Endothelial cell of umbilical vein (primary cell): ENCODE measurements around the gene ERBB2. TPM values are rescaled to one million over a fixed set of nuclear protein-coding genes. Genes with fewer than 3 reads are reported as not detected.

ENCODE experiments used
- BruUV-seq: library from RNA; stranded (reverse); fragments of 400-500 nt; replicated peaks from 2 replicates; lab custom pipeline; 2021; lab: Mats Ljungman, UMichigan
- CTCF ChIA-PET: fragments of 300-600, 350-600 bp; sonication (Branson Sonifier 250); formaldehyde crosslinking; loops from one replicate; lab custom pipeline; 2021; ENCODE audit warnings: antibody characterized with exemption, inconsistent platforms; lab: Charles Lee
- POLR2A ChIA-PET: fragments of 300-600, 350-600 bp; sonication (Branson Sonifier 250); formaldehyde crosslinking; loops from one replicate; lab custom pipeline; 2021; ENCODE audit warnings: antibody characterized with exemption, inconsistent platforms; lab: Charles Lee
- DNase-seq: peaks from one replicate; pipeline ENCODE4 v3.0.0-alpha.2; 2011; ENCODE audit warnings: low read depth, low spot score
- FAIRE-seq: peaks from 2 replicates; lab custom pipeline; 2011; peaks lifted over from hg19 to GRCh38; lab: Jason Lieb, UNC
- H2AFZ ChIP-seq: 2 replicates; pipeline ENCODE4 v1.6.0; 2012; ENCODE audit warnings: low read depth, low read length, control low read depth, inconsistent platforms
- H3K27ac ChIP-seq: 2 replicates; pipeline ENCODE4 v1.5.1; 2011; ENCODE audit warnings: low read depth, mild to moderate bottlenecking, control low read depth, low read length, moderate library complexity; ENCODE audit not compliant: insufficient read depth
- H3K27me3 ChIP-seq, 2 experiments: 2 replicates each; pipeline versions ENCODE4 v1.6.0 to v1.6.1; 2011; ENCODE audit warnings: low read length in 2 of 2, mixed read lengths in 1 of 2; ENCODE audit not compliant: control insufficient read depth in 2 of 2, insufficient read depth in 2 of 2
- H3K36me3 ChIP-seq, 2 experiments: 2 replicates in 1 of 2; 3 replicates in 1 of 2; pipeline ENCODE4 v1.5.1; 2011; ENCODE audit warnings: low read length in 2 of 2, mild to moderate bottlenecking in 1 of 2, moderate library complexity in 1 of 2; ENCODE audit not compliant: control insufficient read depth in 2 of 2, insufficient read depth in 2 of 2; ENCODE audit errors: extremely low read depth in 1 of 2
- H3K4me1 ChIP-seq: 3 replicates; pipeline ENCODE4 v1.5.1; 2011; ENCODE audit warnings: mild to moderate bottlenecking, low read length; ENCODE audit not compliant: control insufficient read depth, insufficient read depth; ENCODE audit errors: extremely low read depth
- H3K4me2 ChIP-seq: 2 replicates; pipeline ENCODE4 v1.6.1; 2011; ENCODE audit warnings: low read length, control low read depth, mixed read lengths; ENCODE audit not compliant: insufficient read depth
- H3K4me3 ChIP-seq, 3 experiments: fragments of 200-600 bp in 1 of 3; sonication (generic), shearing (Covaris generic) in 1 of 3; replicated peaks in 1 of 3; 2 replicates each; pipeline ENCODE4 v1.5.1; 2011 to 2016; ENCODE audit warnings: control low read depth in 3 of 3, low read length in 3 of 3, mild to moderate bottlenecking in 2 of 3, inconsistent platforms in 1 of 3, low read depth in 1 of 3, moderate library complexity in 1 of 3; ENCODE audit not compliant: insufficient read depth in 1 of 3
- H3K79me2 ChIP-seq: 2 replicates; pipeline ENCODE4 v1.6.0; 2012; ENCODE audit warnings: low read length, inconsistent platforms; ENCODE audit not compliant: control insufficient read depth, insufficient read depth
- H3K9ac ChIP-seq: replicated peaks from 2 replicates; pipeline ENCODE3; 2011; ENCODE audit warnings: low read length, control low read depth; ENCODE audit not compliant: insufficient read depth; ENCODE audit errors: extremely low read depth
- H3K9me1 ChIP-seq: replicated peaks from 3 replicates; pipeline ENCODE4 v1.6.0; 2011; ENCODE audit warnings: mild to moderate bottlenecking, low read length; ENCODE audit not compliant: control insufficient read depth, insufficient read depth; ENCODE audit errors: extremely low read depth
- H3K9me3 ChIP-seq: replicated peaks from 2 replicates; pipeline ENCODE4 v1.5.1; 2012; ENCODE audit warnings: low read length, inconsistent platforms; ENCODE audit not compliant: control insufficient read depth, insufficient read depth
- H4K20me1 ChIP-seq: replicated peaks from 2 replicates; pipeline ENCODE3; 2011; ENCODE audit warnings: mild to moderate bottlenecking, low read length; ENCODE audit not compliant: control insufficient read depth, insufficient read depth; ENCODE audit errors: extremely low read depth
- CTCF ChIP-seq, 2 donors: IDR thresholded peaks; 1 replicate in 1 of 2; 2 replicates in 1 of 2; pipeline ENCODE4 v1.5.1; 2011; ENCODE audit warnings: low read length in 2 of 2, mild to moderate bottlenecking in 2 of 2, moderate library complexity in 2 of 2, control low read depth in 1 of 2, inconsistent platforms in 1 of 2, low read depth in 1 of 2; ENCODE audit not compliant: insufficient read depth in 1 of 2; ENCODE audit errors: extremely low read depth in 1 of 2
- EZH2 ChIP-seq: IDR thresholded peaks from 2 replicates; pipeline ENCODE4 v1.6.1; 2012; ENCODE audit warnings: borderline replicate concordance, low read depth, mild to moderate bottlenecking, moderate library complexity, low read length, inconsistent platforms; ENCODE audit not compliant: severe bottlenecking
- FOS ChIP-seq: IDR thresholded peaks from 2 replicates; pipeline ENCODE4 v1.6.1; 2011; ENCODE audit warnings: mild to moderate bottlenecking, low read length, moderate library complexity, borderline replicate concordance; ENCODE audit not compliant: insufficient read depth
- GATA2 ChIP-seq: IDR thresholded peaks from 2 replicates; pipeline ENCODE4 v1.7.0; 2011; ENCODE audit warnings: low read depth, mild to moderate bottlenecking, moderate library complexity, mixed read lengths, low read length; ENCODE audit not compliant: insufficient read length, insufficient read depth
- JUN ChIP-seq: IDR thresholded peaks from 2 replicates; pipeline ENCODE4 v1.6.1; 2011; ENCODE audit warnings: borderline replicate concordance, low read depth; ENCODE audit not compliant: insufficient read length, insufficient read depth
- MAX ChIP-seq: IDR thresholded peaks from 2 replicates; pipeline ENCODE4 v1.6.1; 2011; ENCODE audit not compliant: insufficient read depth, insufficient read length
- MYC ChIP-seq: IDR thresholded peaks from one replicate; pipeline ENCODE4 v1.6.1; 2011; ENCODE audit warnings: mild to moderate bottlenecking, low read depth, low read length
- POLR2A ChIP-seq: IDR thresholded peaks from 2 replicates; pipeline ENCODE4 v1.6.1; 2012; ENCODE audit warnings: low read depth, mild to moderate bottlenecking, control low read depth, low read length
- POLR2AphosphoS5 ChIP-seq: IDR thresholded peaks from 2 replicates; pipeline ENCODE4 v1.6.1; 2012; ENCODE audit warnings: low read depth, mild to moderate bottlenecking, control low read depth, low read length, moderate library complexity; ENCODE audit not compliant: insufficient read depth
- dilution Hi-C: fragments of 300-500 bp; cut with MboI; formaldehyde crosslinking; loops from one replicate; pipeline ENCODE4 v1.15.0; 2019; ENCODE audit warnings: low sequenced_read_pairs; ENCODE audit not compliant: extremely low pct_ligation_motif_present
- intact Hi-C: fragments of 100-400 bp; cut with micrococcal nuclease; formaldehyde crosslinking; loops from one replicate; pipeline ENCODE4 v1.10.0; 2022
- polyA plus RNA-seq, 4 experiments: library from polyadenylated mRNA; depleted of rRNA in 3 of 4; stranded (reverse) in 3 of 4; unstranded in 1 of 4; fragments of >200 nt; gene quantifications; 2 replicates each; pipeline versions ENCODE4 v1.2.1 to v1.2.3, GENCODE V29; 2011 to 2012; ENCODE audit warnings: missing spikeins in 1 of 4
- total RNA-seq: library from RNA; stranded (reverse); gene quantifications from 2 replicates; pipeline ENCODE4 v1.2.3, GENCODE V29; 2021

The ERBB2 gene
- total and polyA plus RNA-seq, 2 donors (not counting 3 experiments of a cell fraction or from before 2014, with no cell fraction given), result 20.6 to 32.9 TPM

GRCh38 chr17:39736319-39737165 is 36.7 kb downstream of the ERBB2 start:
- Histone ChIP-seq H3K27ac (no peak overlapping the region), H3K9me1 (no peaks in the 10 kb centered on the region), H3K4me2 (no peak overlapping the region), H3K36me3 (no peaks in the 10 kb centered on the region), H3K79me2 (no peaks in the 10 kb centered on the region), H2AFZ (no peak overlapping the region), H3K4me3 (no peak overlapping the region), H3K9ac (no peak overlapping the region), H3K27me3 (peaks cover 18 to 20% of the 10 kb centered on the region in 2 experiments), H4K20me1 (no peaks in the 10 kb centered on the region), H3K4me1 (peaks cover 10% of the 10 kb centered on the region), H3K9me3 (no peaks in the 10 kb centered on the region)
- intact Hi-C loops (no loop called here), dilution Hi-C loops (no loop called here)
- ChIA-PET POLR2A (no interaction called here), CTCF (interaction anchor here (1.1 kb wide), 1 partner anchor 115 kb away, joined by 4 read pairs; no protein-coding TSS in a partner anchor)
- no peak for DNase-seq
- no TSS peak for BruUV-seq
- TF ChIP-seq POLR2AphosphoS5 (no peak), EZH2 (no peak), MAX (no peak), FOS (no peak), JUN (no peak), CTCF (IDR thresholded peaks at IDR 0.05; ENCODE audit: extremely low read depth in 1 of 2, insufficient read depth in 1 of 2, low read depth in 1 of 2, low read length in 2 of 2) (no peak), GATA2 (no peak), MYC (no peak), POLR2A (no peak)
- FAIRE-seq, result no peak
